Measurements from ENCODE around the gene BCAS3.

BCAS3 gene

GRCh38 chr17:61076621-61077031 is 399.0 kb downstream of the BCAS3 start:
- no peak for DNase-seq

- no peak for DNase-seq
Measured at GRCh38 chr17:61081959-61082358, 404.3 kb downstream of the BCAS3 start.

- no peak for DNase-seq
Measured at GRCh38 chr17:61084260-61084659, 406.6 kb downstream of the BCAS3 start.

GRCh38 chr17:61087024-61087423 is 409.4 kb downstream of the BCAS3 start:
- DNase-seq, result no peak

GRCh38 chr17:61088556-61088955 is 410.9 kb downstream of the BCAS3 start:
- no peak for DNase-seq

GRCh38 chr17:61091096-61091495 is 413.4 kb downstream of the BCAS3 start:
- no peak for DNase-seq

GRCh38 chr17:61097781-61098180 is 420.1 kb downstream of the BCAS3 start:
- no peak for DNase-seq

- DNase-seq, result no peak
Measured at GRCh38 chr17:61106354-61106753, 428.7 kb downstream of the BCAS3 start.

- no peak for DNase-seq
Measured at GRCh38 chr17:61116577-61116976, 438.9 kb downstream of the BCAS3 start.

- no peak for DNase-seq
Measured at GRCh38 chr17:61117983-61118382, 440.3 kb downstream of the BCAS3 start.

- no peak for DNase-seq
Measured at GRCh38 chr17:61118871-61119270, 441.2 kb downstream of the BCAS3 start.

- no peak for DNase-seq
Measured at GRCh38 chr17:61122326-61122913, 444.8 kb downstream of the BCAS3 start.

- no peak for DNase-seq
Measured at GRCh38 chr17:61124562-61124961, 446.9 kb downstream of the BCAS3 start.

GRCh38 chr17:61126473-61127249 is 449.0 kb downstream of the BCAS3 start:
- no peak for DNase-seq

GRCh38 chr17:61127960-61128359 is 450.3 kb downstream of the BCAS3 start:
- no peak for DNase-seq

GRCh38 chr17:61128661-61129115 is 451.0 kb downstream of the BCAS3 start:
- DNase-seq, result no peak

GRCh38 chr17:61129267-61130254 is 451.9 kb downstream of the BCAS3 start:
- no peak for DNase-seq

- no peak for DNase-seq
Measured at GRCh38 chr17:61130330-61130729, 452.7 kb downstream of the BCAS3 start.

GRCh38 chr17:61131585-61131984 is 453.9 kb downstream of the BCAS3 start:
- DNase-seq, result no peak

- no peak for DNase-seq
Measured at GRCh38 chr17:61132524-61132923, 454.9 kb downstream of the BCAS3 start.

- no peak for DNase-seq
Measured at GRCh38 chr17:61133853-61134252, 456.2 kb downstream of the BCAS3 start.

GRCh38 chr17:61134551-61135235 is 457.0 kb downstream of the BCAS3 start:
- DNase-seq, result no peak

GRCh38 chr17:61135782-61136181 is 458.1 kb downstream of the BCAS3 start:
- DNase-seq, result no peak
